SK-N-SH (cell line): Measurements from ENCODE around the gene SLC22A23. TPM values are rescaled to one million over a fixed set of nuclear protein-coding genes. Genes with fewer than 3 reads are reported as not detected.

Experiments
- CTCF ChIA-PET: fragments of 300-600, 350-600 bp; formaldehyde crosslinking; extraction: SDS; loops from one replicate; lab custom pipeline; 2021; lab: Yijun Ruan, JAX
- POLR2A ChIA-PET: fragments of 350-600 bp; sonication (Branson Sonifier 250); formaldehyde crosslinking; extraction: SDS; loops from one replicate; lab custom pipeline; 2020; ENCODE audit warnings: antibody characterized with exemption, inconsistent platforms; lab: Yijun Ruan, JAX
- DNase-seq: peaks from one replicate; pipeline ENCODE4 v3.0.0; 2012
- H2AFZ ChIP-seq: fragments of 200-600 bp; sonication (generic); 2 replicates; pipeline ENCODE4 v1.8.1; 2016; ENCODE audit warnings: antibody characterized with exemption, mild to moderate bottlenecking, low read depth
- H3F3A ChIP-seq: fragments of 200-600 bp; sonication (generic); replicated peaks from 2 replicates; pipeline ENCODE3; 2016; ENCODE audit warnings: antibody characterized with exemption, mild to moderate bottlenecking; ENCODE audit not compliant: insufficient read depth
- H3K27ac ChIP-seq, 2 experiments: fragments of 200-500 bp in 1 of 2; fragments of 200-600 bp in 1 of 2; sonication (Bioruptor generic) in 1 of 2; sonication (generic), shearing (Covaris generic) in 1 of 2; 2 replicates each; pipeline versions ENCODE4 v1.5.1 to v1.6.1; 2014 to 2016; ENCODE audit warnings: low read depth in 2 of 2, inconsistent platforms in 1 of 2, low read length in 1 of 2, mild to moderate bottlenecking in 1 of 2, mixed read lengths in 1 of 2
- H3K27me3 ChIP-seq: fragments of 200-600 bp; sonication (generic), shearing (Covaris generic); 2 replicates; pipeline ENCODE4 v1.6.1; 2016; ENCODE audit warnings: mixed run types; ENCODE audit not compliant: insufficient read depth
- H3K36me3 ChIP-seq, 2 experiments: fragments of 200-500 bp in 1 of 2; fragments of 200-600 bp in 1 of 2; sonication (Bioruptor generic) in 1 of 2; sonication (generic) in 1 of 2; replicated peaks in 1 of 2; 2 replicates each; pipeline versions ENCODE3 to v1.5.1; 2014 to 2016; ENCODE audit warnings: low read length in 1 of 2, mild to moderate bottlenecking in 1 of 2; ENCODE audit not compliant: insufficient read depth in 2 of 2, control insufficient read depth in 1 of 2
- H3K4me1 ChIP-seq, 2 experiments: fragments of 200-500 bp in 1 of 2; fragments of 200-600 bp in 1 of 2; sonication (Bioruptor generic) in 1 of 2; sonication (generic), shearing (Covaris generic) in 1 of 2; 2 replicates each; pipeline versions ENCODE4 v1.5.1 to v1.6.1; 2014 to 2016; ENCODE audit warnings: low read depth in 1 of 2, low read length in 1 of 2, mixed run types in 1 of 2; ENCODE audit not compliant: insufficient read depth in 2 of 2, control insufficient read depth in 1 of 2
- H3K4me2 ChIP-seq: fragments of 200-600 bp; sonication (generic), shearing (Covaris generic); 2 replicates; pipeline ENCODE4 v1.6.1; 2017; ENCODE audit warnings: mixed run types
- H3K4me3 ChIP-seq, 2 experiments: fragments of 200-500 bp in 1 of 2; fragments of 200-600 bp in 1 of 2; sonication (Bioruptor generic) in 1 of 2; sonication (generic), shearing (Covaris generic) in 1 of 2; 2 replicates each; pipeline versions ENCODE4 v1.5.1 to v1.8.1; 2014 to 2016; ENCODE audit warnings: low read depth in 2 of 2, inconsistent platforms in 1 of 2, low read length in 1 of 2, mild to moderate bottlenecking in 1 of 2, mixed read lengths in 1 of 2, moderate library complexity in 1 of 2
- H3K79me2 ChIP-seq: fragments of 200-600 bp; sonication (generic); 2 replicates; pipeline ENCODE4 v1.8.1; 2017; ENCODE audit warnings: mild to moderate bottlenecking; ENCODE audit not compliant: insufficient read depth
- H3K9ac ChIP-seq: fragments of 200-600 bp; sonication (generic); 2 replicates; pipeline ENCODE4 v1.6.1; 2017; ENCODE audit warnings: mixed run types
- H3K9me2 ChIP-seq: fragments of 200-600 bp; sonication (generic); 2 replicates; pipeline ENCODE4 v1.6.1; 2017; ENCODE audit warnings: mixed run types
- H3K9me3 ChIP-seq: fragments of 200-600 bp; sonication (generic); 2 replicates; pipeline ENCODE4 v1.6.1; 2017; ENCODE audit warnings: mixed run types, mild to moderate bottlenecking, moderate library complexity
- H4K20me1 ChIP-seq: fragments of 200-600 bp; sonication (generic); 2 replicates; pipeline ENCODE4 v1.6.1; 2017; ENCODE audit warnings: mild to moderate bottlenecking, mixed run types; ENCODE audit not compliant: insufficient read depth
- EZH2phosphoT487 ChIP-seq: fragments of 200-600 bp; sonication (generic); IDR thresholded peaks from 2 replicates; pipeline ENCODE4 v1.6.1; 2017; ENCODE audit warnings: low read depth, mixed run types, mild to moderate bottlenecking, antibody characterized with exemption, moderate library complexity, borderline replicate concordance
- GATA2 ChIP-seq: sonication (generic); formaldehyde crosslinking; IDR thresholded peaks from 2 replicates; pipeline ENCODE4 v1.5.0; 2020; ENCODE audit warnings: mild to moderate bottlenecking, missing genetic modification reagents
- JUND ChIP-seq: IDR thresholded peaks from 2 replicates; pipeline ENCODE4 v1.4.0; 2012
- MEF2A ChIP-seq: IDR thresholded peaks from 2 replicates; pipeline ENCODE4 v1.4.0; 2012; ENCODE audit warnings: low read depth, borderline replicate concordance
- TCF12 ChIP-seq: IDR thresholded peaks from 2 replicates; pipeline ENCODE4 v1.4.0; 2012
- WGBS: methylation state at CpG from one replicate; pipeline ENCODE4 v1.1.6; 2017; ENCODE audit warnings: low lambda C conversion rate; 5-methylcytosine and 5-hydroxymethylcytosine counted together
- polyA plus RNA-seq, 3 experiments: library from polyadenylated mRNA; depleted of rRNA; stranded (reverse); fragments of >200 nt; gene quantifications; 2 replicates each; pipeline ENCODE4 v1.2.3, GENCODE V29; 2012
- TF ChIP-seq, protein P1 (sequence below): fragments of 150-350 bp; IDR thresholded peaks from 2 replicates; pipeline ENCODE4 v1.6.1; 2017; ENCODE audit warnings: antibody characterized with exemption, low read length, low read depth, borderline replicate concordance
- TF ChIP-seq, protein P2 (sequence below): IDR thresholded peaks from 2 replicates; pipeline ENCODE4 v1.4.0; 2012; ENCODE audit warnings: low read depth, borderline replicate concordance

Gene SLC22A23
- polyA plus RNA-seq, 1 of the 3 experiments (the other 2 are of a cell fraction), result not detected

DNA sequence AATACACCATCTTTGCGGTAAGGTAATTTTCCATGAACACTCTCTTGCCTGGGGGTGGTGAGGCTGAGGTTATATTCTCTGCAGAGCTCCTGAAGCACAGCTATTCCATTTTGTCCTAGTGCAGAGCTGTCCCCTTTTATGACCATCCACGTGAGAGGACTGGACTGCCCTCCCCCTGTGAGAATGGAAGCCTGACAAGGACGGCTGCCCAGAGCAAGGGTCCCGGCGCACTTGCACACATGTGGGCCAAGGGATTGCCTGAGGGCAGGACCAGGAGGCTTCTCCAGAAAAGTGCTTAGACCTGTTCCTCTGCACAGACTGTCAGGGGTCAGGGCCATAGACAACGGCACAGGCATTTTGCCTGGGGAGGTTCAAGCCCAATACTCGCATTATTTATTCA lies 48.2 kb downstream of the SLC22A23 start:
- CTCF ChIA-PET, result interaction anchor here (1.2 kb wide), 1 partner anchor 323 kb away, joined by 3 read pairs; no protein-coding TSS in a partner anchor

DNA sequence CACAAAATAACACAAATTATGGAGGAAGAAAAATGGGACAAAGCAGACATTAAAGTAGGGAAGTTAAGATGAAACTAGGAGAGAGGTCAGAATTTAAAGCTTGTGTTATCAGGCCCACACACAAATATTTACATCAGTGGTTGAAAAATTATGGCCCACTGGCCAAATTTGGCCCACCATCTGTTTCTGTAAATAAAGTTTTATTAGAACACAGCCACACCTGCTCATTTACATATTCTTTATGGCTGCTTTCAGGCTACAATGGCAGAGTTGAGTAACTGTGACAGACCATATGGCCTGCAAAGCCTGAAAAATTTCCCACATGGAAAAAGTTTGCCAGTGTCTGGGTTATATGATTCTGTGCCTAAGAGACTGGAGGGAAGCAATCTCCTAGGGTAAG lies 49.0 kb downstream of the SLC22A23 start:
- DNase-seq, result no peak
- TF ChIP-seq MEF2A, result no peak
- CTCF ChIA-PET, result interaction anchor here (1.3 kb wide), 1 partner anchor 17 kb away, joined by 3 read pairs; no protein-coding TSS in a partner anchor

More for the DNA sequence above, 48.2 kb downstream of the SLC22A23 start:
- Histone ChIP-seq H3K4me2 (no peak overlapping the region), H4K20me1 (no peaks in the 10 kb centered on the region), H3K36me3 (no peaks in the 10 kb centered on the region), H3K4me1 (no peaks in the 10 kb centered on the region), H3K79me2 (no peaks in the 10 kb centered on the region), H3K9ac (no peak overlapping the region), H3K4me3 (no peak overlapping the region), H3K9me3 (no peaks in the 10 kb centered on the region), H2AFZ (no peak overlapping the region), H3F3A (no peaks in the 10 kb centered on the region), H3K27me3 (peaks cover 42% of the 10 kb centered on the region; the same call in 1 of the 2 replicates), H3K9me2 (no peaks in the 10 kb centered on the region), H3K27ac (no peak overlapping the region)
- 36% methylated on average over 3 of the region's 7 CpGs for WGBS
- no peak for TF ChIP-seq TCF12
- TF ChIP-seq JUND, result no peak
- TF ChIP-seq, protein P1, sequence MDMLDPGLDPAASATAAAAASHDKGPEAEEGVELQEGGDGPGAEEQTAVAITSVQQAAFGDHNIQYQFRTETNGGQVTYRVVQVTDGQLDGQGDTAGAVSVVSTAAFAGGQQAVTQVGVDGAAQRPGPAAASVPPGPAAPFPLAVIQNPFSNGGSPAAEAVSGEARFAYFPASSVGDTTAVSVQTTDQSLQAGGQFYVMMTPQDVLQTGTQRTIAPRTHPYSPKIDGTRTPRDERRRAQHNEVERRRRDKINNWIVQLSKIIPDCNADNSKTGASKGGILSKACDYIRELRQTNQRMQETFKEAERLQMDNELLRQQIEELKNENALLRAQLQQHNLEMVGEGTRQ, result no peak
- POLR2A ChIA-PET, result no interaction called here
- no peak for DNase-seq

DNA sequence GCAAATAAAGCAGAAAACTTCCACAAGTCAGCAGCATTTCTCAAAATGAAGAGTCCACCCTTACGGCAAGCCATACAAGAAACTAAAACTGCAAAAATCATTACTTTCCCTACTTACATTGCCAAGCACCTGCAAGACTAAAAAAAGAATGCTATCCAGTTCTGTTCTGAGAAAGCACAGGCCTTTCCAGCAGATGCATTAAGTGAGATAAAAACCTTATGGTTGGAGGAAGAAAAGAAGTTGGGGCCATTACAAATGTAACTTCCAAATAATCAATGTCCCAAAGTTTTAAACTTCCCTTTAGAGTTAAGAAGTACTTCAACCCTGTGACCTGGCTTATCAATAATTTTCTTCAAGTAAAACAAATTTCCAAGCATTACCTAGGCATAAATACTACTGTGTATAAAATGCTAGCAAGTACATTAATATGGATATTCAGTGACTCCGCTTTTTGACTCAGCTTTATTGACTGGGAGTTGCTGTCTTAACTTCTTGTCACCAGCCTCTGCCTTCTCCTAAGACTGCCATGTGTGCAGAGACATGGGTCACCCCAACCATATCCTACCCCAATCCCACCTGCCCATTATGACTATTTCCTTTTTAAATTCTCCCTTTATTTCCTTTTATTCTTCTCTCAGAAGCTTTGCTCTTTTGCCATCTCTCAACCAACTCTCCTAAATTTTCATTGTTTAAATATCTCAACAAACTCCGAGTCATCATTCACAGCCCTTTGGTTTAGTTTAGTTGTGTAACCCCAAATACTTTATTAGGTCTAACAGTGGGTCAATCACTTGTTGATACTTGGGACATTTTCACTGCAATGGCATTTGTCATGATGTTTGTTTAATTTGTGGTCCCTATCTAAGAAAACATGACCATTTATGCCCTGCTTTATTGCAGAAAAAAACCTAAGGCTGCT lies 49.7 kb downstream of the SLC22A23 start:
- POLR2A ChIA-PET, result no interaction called here
- TF ChIP-seq JUND (no peak), EZH2phosphoT487 (no peak), GATA2 (no peak)
- TF ChIP-seq, protein P2, sequence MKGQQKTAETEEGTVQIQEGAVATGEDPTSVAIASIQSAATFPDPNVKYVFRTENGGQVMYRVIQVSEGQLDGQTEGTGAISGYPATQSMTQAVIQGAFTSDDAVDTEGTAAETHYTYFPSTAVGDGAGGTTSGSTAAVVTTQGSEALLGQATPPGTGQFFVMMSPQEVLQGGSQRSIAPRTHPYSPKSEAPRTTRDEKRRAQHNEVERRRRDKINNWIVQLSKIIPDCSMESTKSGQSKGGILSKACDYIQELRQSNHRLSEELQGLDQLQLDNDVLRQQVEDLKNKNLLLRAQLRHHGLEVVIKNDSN, result no peak

More for the DNA sequence above, 49.0 kb downstream of the SLC22A23 start:
- no peaks in the 10 kb centered on the region for H3K79me2 ChIP-seq
- no peak overlapping the region for H3K9ac ChIP-seq
- no peak overlapping the region for H3K4me3 ChIP-seq
- H3K4me1 ChIP-seq, result no peaks in the 10 kb centered on the region; a peak in 1 of 4 replicates
- no peak overlapping the region for H3K4me2 ChIP-seq
- H3K36me3 ChIP-seq, result no peaks in the 10 kb centered on the region
- no peaks in the 10 kb centered on the region for H3K9me3 ChIP-seq
- POLR2A ChIA-PET, result no interaction called here
- no peaks in the 10 kb centered on the region for H3K9me2 ChIP-seq
- no peaks in the 10 kb centered on the region for H3F3A ChIP-seq
- peaks cover 42% of the 10 kb centered on the region; the same call in 1 of the 2 replicates for H3K27me3 ChIP-seq
- H2AFZ ChIP-seq, result no peak overlapping the region
- no peak overlapping the region for H3K27ac ChIP-seq
- H4K20me1 ChIP-seq, result no peaks in the 10 kb centered on the region

More for the DNA sequence above, 49.7 kb downstream of the SLC22A23 start:
- Histone ChIP-seq H3K4me1 (no peaks in the 10 kb centered on the region; a peak in 1 of 4 replicates), H3K9me3 (no peaks in the 10 kb centered on the region), H3K36me3 (no peaks in the 10 kb centered on the region), H3K4me2 (no peak overlapping the region), H4K20me1 (no peaks in the 10 kb centered on the region), H3K9ac (no peak overlapping the region), H3K9me2 (no peaks in the 10 kb centered on the region), H3K79me2 (no peaks in the 10 kb centered on the region), H2AFZ (no peak overlapping the region), H3K27ac (no peak overlapping the region), H3K4me3 (no peak overlapping the region), H3F3A (no peaks in the 10 kb centered on the region), H3K27me3 (peaks cover 42% of the 10 kb centered on the region; the same call in 1 of the 2 replicates)
- WGBS, result 60% methylated on average over 3 of the region's 3 CpGs
- CTCF ChIA-PET, result interaction anchor here (0.6 to 1.3 kb wide), 3 partner anchors 11 to 505 kb away, joined by 3 read pairs; no protein-coding TSS in a partner anchor
- no peak for DNase-seq
